NCI-H748 (cell line): ENCODE measurements around the gene FANK1.

ENCODE experiments used
- DNase-seq: peaks from one replicate; lab custom pipeline; 2025; ENCODE audit not compliant: unreplicated experiment; lab: John Stamatoyannopoulos, UW

Gene FANK1

GRCh38 chr10:126057494-126057893 is 161.1 kb downstream of the FANK1 start:
- no peak for DNase-seq

- no peak for DNase-seq
Measured at GRCh38 chr10:126058104-126058503, 161.7 kb downstream of the FANK1 start.

- peak; percentile 34 for DNase-seq
Measured at GRCh38 chr10:126058507-126058906, 162.1 kb downstream of the FANK1 start.
